Naive thymus-derived CD4-positive, alpha-beta T cell (primary cell): Measurements from ENCODE around the gene NCBP3. TPM values are rescaled to one million over a fixed set of nuclear protein-coding genes. Genes with fewer than 3 reads are reported as not detected.
A peak's percentile ranks its signal among the peaks of the same experiment; 100 is the strongest.

Experiments used
- ATAC-seq: fragments of 150-1000 bp; cut with Tn5 transposase; 2 replicates; pipeline ENCODE4 v1.10.0; 2021; ENCODE audit warnings: mild to moderate bottlenecking, moderate library complexity
- CTCF ChIA-PET: fragments of 350-600 bp; sonication (Branson Sonifier 250); formaldehyde crosslinking; loops from one replicate; lab custom pipeline; 2021; ENCODE audit warnings: antibody characterized with exemption; lab: Charles Lee
- POLR2A ChIA-PET: fragments of 350-600 bp; sonication (Branson Sonifier 250); formaldehyde crosslinking; loops from one replicate; lab custom pipeline; 2021; ENCODE audit warnings: antibody characterized with exemption, inconsistent platforms; lab: Charles Lee
- DNase-seq, 9 donors: peaks; one replicate each; pipeline versions ENCODE4 v3.0.0 to v3.0.0-alpha.2; 2020 to 2022; ENCODE audit warnings: mixed read lengths in 1 of 9
- H3K27ac ChIP-seq: one replicate; pipeline ENCODE4 v1.7.0; 2013; ENCODE audit warnings: mild to moderate bottlenecking, low read depth, low read length, moderate library complexity
- H3K27me3 ChIP-seq, 2 donors: one replicate each; pipeline ENCODE4 v1.7.0; 2013; ENCODE audit warnings: low read length in 2 of 2, mild to moderate bottlenecking in 2 of 2, moderate library complexity in 2 of 2; ENCODE audit not compliant: control insufficient read depth in 2 of 2, insufficient read depth in 2 of 2
- H3K36me3 ChIP-seq, 3 experiments: 1 replicate in 2 of 3; 2 replicates in 1 of 3; pipeline ENCODE4 v1.7.0; 2013; ENCODE audit warnings: low read length in 3 of 3, mild to moderate bottlenecking in 3 of 3, moderate library complexity in 1 of 3; ENCODE audit not compliant: insufficient read depth in 3 of 3, control insufficient read depth in 2 of 3
- H3K4me1 ChIP-seq, 2 donors: one replicate each; pipeline ENCODE4 v1.7.0; 2013; ENCODE audit warnings: low read length in 2 of 2, mild to moderate bottlenecking in 2 of 2, moderate library complexity in 1 of 2; ENCODE audit not compliant: control insufficient read depth in 2 of 2, insufficient read depth in 2 of 2
- H3K4me3 ChIP-seq: 2 replicates; pipeline ENCODE4 v1.7.0; 2013; ENCODE audit warnings: mild to moderate bottlenecking, low read length
- H3K9me3 ChIP-seq, 3 experiments: 1 replicate in 2 of 3; 2 replicates in 1 of 3; pipeline ENCODE4 v1.7.0; 2013; ENCODE audit warnings: low read length in 3 of 3; ENCODE audit not compliant: control insufficient read depth in 2 of 3
- H3K27ac Mint-ChIP-seq, 9 donors: one replicate each; pipeline ENCODE4 v1.8.0; 2020 to 2022; ENCODE audit warnings: mixed read lengths in 9 of 9, mild to moderate bottlenecking in 8 of 9, moderate library complexity in 5 of 9, inconsistent platforms in 2 of 9
- H3K27me3 Mint-ChIP-seq, 5 donors: one replicate each; pipeline ENCODE4 v1.8.0; 2021 to 2022; ENCODE audit warnings: mixed read lengths in 5 of 5, mild to moderate bottlenecking in 1 of 5
- H3K36me3 Mint-ChIP-seq, 5 donors: one replicate each; pipeline ENCODE4 v1.8.0; 2020 to 2022; ENCODE audit warnings: mixed read lengths in 5 of 5, mild to moderate bottlenecking in 3 of 5, inconsistent platforms in 1 of 5
- H3K4me1 Mint-ChIP-seq, 7 donors: one replicate each; pipeline ENCODE4 v1.8.0; 2020 to 2022; ENCODE audit warnings: mixed read lengths in 7 of 7, mild to moderate bottlenecking in 3 of 7, inconsistent platforms in 1 of 7
- H3K4me3 Mint-ChIP-seq, 10 donors: one replicate each; pipeline ENCODE4 v1.8.0; 2020 to 2022; ENCODE audit warnings: mild to moderate bottlenecking in 10 of 10, mixed read lengths in 10 of 10, moderate library complexity in 6 of 10, inconsistent platforms in 2 of 10
- H3K9me3 Mint-ChIP-seq, 11 donors: one replicate each; pipeline ENCODE4 v1.8.0; 2020 to 2022; ENCODE audit warnings: mixed read lengths in 11 of 11, mild to moderate bottlenecking in 4 of 11, inconsistent platforms in 1 of 11, moderate library complexity in 1 of 11
- intact Hi-C, 2 donors: fragments of 100-400 bp; cut with micrococcal nuclease; formaldehyde crosslinking; loops; one replicate each; pipeline ENCODE4 v1.15.1; 2023
- polyA plus RNA-seq, 2 donors: library from polyadenylated mRNA; unstranded; fragments of 300-500 nt; fragmentation: Illumina TruSeq; gene quantifications; one replicate each; pipeline ENCODE4 v1.2.3, GENCODE V29; 2021
- total RNA-seq, 6 experiments: library from RNA in 5 of 6; stranded (reverse) in 5 of 6; gene quantifications; 1 replicate in 5 of 6; 2 replicates in 1 of 6; pipeline ENCODE4 v1.2.3 and lab custom pipeline; 2021 to 2026

Gene NCBP3
- total and polyA plus RNA-seq, 7 experiments from 2014 or later, result 7.8 to 49.4 (median 41.5) TPM

DNA sequence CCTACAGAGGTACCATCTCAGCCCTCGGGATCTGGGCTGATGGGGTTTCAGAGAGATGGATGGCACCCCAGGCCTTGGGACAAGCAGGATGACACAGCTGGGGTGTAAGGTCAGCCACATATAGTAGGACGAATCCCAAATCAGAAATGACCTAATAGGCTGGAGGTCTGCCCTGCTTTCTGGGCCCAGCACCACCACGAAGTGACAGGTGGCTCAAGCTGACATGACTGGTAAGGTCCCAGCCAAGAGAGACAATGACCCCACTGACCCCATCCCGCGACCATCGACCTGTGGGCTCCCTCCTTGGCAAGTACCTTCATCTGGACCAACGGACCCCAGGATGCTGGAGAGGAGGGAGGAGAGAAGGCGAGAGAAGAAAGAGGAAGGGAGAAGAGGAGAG is 31.2 kb upstream of the NCBP3 start:
- no peaks in the 10 kb centered on the region for H3K27me3 Mint-ChIP-seq
- ChIA-PET POLR2A (no interaction called here), CTCF (interaction anchor here (0.7 to 1.0 kb wide), 2 partner anchors 37 to 969 kb away, joined by 3 read pairs; no protein-coding TSS in a partner anchor)

DNA sequence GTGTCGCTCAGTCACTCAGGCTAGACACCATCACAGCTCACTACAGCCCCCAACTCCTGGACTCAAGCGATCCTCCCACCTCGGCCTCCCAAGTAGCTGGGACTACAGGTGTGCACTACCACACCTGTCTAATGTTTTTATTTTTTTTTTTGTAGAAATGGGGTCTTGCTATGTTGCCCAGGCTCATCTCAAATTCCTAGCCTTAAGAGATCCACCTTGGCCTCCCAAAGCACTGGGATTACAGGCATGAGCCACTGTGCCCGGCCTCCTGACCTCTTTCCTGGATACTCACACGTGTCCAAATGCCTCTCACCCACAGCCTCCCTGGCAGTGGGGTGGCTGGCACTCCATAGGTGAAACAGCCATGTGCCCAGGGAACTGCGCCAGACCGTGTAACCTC is 29.3 kb upstream of the NCBP3 start:
- H3K4me1 Mint-ChIP-seq, result peaks cover 0 to 9% (median 6%) of the 10 kb centered on the region in 7 donors
- H3K27ac Mint-ChIP-seq, result no peak overlapping the region
- H3K9me3 Mint-ChIP-seq, result peaks cover 0 to 1% (median 0%) of the 10 kb centered on the region in 11 donors
- no peaks in the 10 kb centered on the region for H3K27me3 Mint-ChIP-seq
- peaks cover 4 to 35% (median 7%) of the 10 kb centered on the region in 5 donors for H3K36me3 Mint-ChIP-seq
- POLR2A ChIA-PET, result no interaction called here
- intact Hi-C loops, result no loop called here
- no peaks in the 10 kb centered on the region for H3K9me3 ChIP-seq
- no peaks in the 10 kb centered on the region for H3K4me1 ChIP-seq
- CTCF ChIA-PET, result no interaction called here
- H3K4me3 ChIP-seq, result no peak overlapping the region
- DNase-seq, result no peak
- no peak overlapping the region for H3K4me3 Mint-ChIP-seq
- H3K27me3 ChIP-seq, result no peaks in the 10 kb centered on the region
- H3K36me3 ChIP-seq, result peaks cover 0 to 52% (median 0%) of the 10 kb centered on the region in 3 experiments
- no peak for ATAC-seq
- H3K27ac ChIP-seq, result no peak overlapping the region

More for the DNA sequence above, 31.2 kb upstream of the NCBP3 start:
- H3K27ac ChIP-seq, result no peak overlapping the region
- peaks cover 0 to 47% (median 0%) of the 10 kb centered on the region in 3 experiments for H3K36me3 ChIP-seq
- Mint-ChIP-seq H3K4me1 (peaks cover 0 to 3% (median 0%) of the 10 kb centered on the region in 7 donors), H3K4me3 (no peak overlapping the region), H3K27ac (peak overlapping the region in 1 of 9 donors; percentile 41), H3K36me3 (peaks cover 4 to 29% (median 5%) of the 10 kb centered on the region in 5 donors), H3K9me3 (peaks cover 0 to 1% (median 0%) of the 10 kb centered on the region in 11 donors)
- no peak for DNase-seq
- intact Hi-C loops, result no loop called here
- H3K27me3 ChIP-seq, result no peaks in the 10 kb centered on the region
- ATAC-seq, result no peak
- no peak overlapping the region for H3K4me3 ChIP-seq
- H3K4me1 ChIP-seq, result no peaks in the 10 kb centered on the region
- no peaks in the 10 kb centered on the region for H3K9me3 ChIP-seq

DNA sequence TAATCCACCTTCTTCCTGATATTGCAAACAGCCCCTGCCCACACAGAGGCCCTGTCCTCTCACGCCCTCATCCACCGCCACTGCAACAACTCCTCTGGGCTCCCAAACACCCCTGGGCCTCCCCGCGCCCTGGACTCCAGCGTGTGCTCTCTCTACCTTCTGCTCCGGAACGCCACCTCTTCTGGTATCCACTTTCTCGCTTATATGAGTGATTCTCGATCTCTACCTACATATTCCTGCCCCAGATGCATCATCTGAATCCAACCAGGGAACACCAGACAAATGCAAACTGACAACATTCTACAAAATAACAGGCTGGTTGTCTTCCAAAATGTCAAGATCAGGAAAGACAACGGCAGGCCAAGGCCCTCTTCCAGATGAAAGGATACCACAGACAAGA is 27.8 kb upstream of the NCBP3 start:
- no peaks in the 10 kb centered on the region for H3K27me3 ChIP-seq
- H3K4me3 ChIP-seq, result no peak overlapping the region
- no peaks in the 10 kb centered on the region for H3K9me3 ChIP-seq
- intact Hi-C loops, result no loop called here
- Mint-ChIP-seq H3K4me3 (no peak overlapping the region), H3K36me3 (peaks cover 4 to 30% (median 7%) of the 10 kb centered on the region in 5 donors), H3K27ac (peak overlapping the region in 1 of 9 donors; percentile 45), H3K4me1 (peaks cover 0 to 9% (median 6%) of the 10 kb centered on the region in 7 donors), H3K9me3 (peaks cover 0 to 1% (median 0%) of the 10 kb centered on the region in 11 donors), H3K27me3 (no peaks in the 10 kb centered on the region)
- H3K27ac ChIP-seq, result no peak overlapping the region
- peaks cover 0 to 47% (median 0%) of the 10 kb centered on the region in 3 experiments for H3K36me3 ChIP-seq
- no peaks in the 10 kb centered on the region for H3K4me1 ChIP-seq
- ATAC-seq, result no peak
- CTCF ChIA-PET, result no interaction called here
- POLR2A ChIA-PET, result no interaction called here
- no peak for DNase-seq

DNA sequence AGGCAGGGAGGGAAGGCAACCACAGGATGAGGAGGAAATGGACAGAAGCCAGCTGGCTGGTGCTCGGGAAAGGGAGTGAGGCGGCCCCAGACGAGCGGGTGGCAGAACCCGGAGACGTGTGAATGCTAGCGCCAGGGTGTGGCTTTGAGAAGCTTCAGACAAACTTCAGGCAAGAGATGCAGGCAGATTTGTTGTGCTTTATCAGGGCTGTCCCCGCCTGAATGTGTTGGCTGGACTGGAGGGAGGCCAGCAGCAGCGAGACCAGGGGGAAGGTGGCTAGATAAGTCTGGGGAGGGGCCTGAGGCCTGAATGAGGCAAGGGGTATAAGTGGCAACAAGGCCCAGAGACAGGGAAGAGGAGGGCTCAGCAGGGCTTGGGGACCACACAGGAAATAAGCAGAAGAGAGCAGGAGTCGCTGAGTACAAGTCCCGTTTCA is 24.8 kb upstream of the NCBP3 start:
- Mint-ChIP-seq H3K4me3 (peak overlapping the region in 6 of 10 donors; percentile 23 to 68 (median 54)), H3K4me1 (peaks cover 0 to 11% (median 6%) of the 10 kb centered on the region in 7 donors), H3K9me3 (peaks cover 0 to 1% (median 0%) of the 10 kb centered on the region in 11 donors), H3K36me3 (peaks cover 4 to 24% (median 7%) of the 10 kb centered on the region in 5 donors), H3K27me3 (no peaks in the 10 kb centered on the region), H3K27ac (peak overlapping the region in 8 of 9 donors; percentile 3 to 93 (median 83))
- Histone ChIP-seq H3K27ac (peak overlapping the region; percentile 25), H3K9me3 (no peaks in the 10 kb centered on the region), H3K36me3 (peaks cover 0 to 39% (median 0%) of the 10 kb centered on the region in 3 experiments), H3K4me1 (no peaks in the 10 kb centered on the region), H3K4me3 (no peak overlapping the region), H3K27me3 (no peaks in the 10 kb centered on the region)
- intact Hi-C loops, result no loop called here
- ATAC-seq, result peak; percentile 76
- DNase-seq, result no peak
- POLR2A ChIA-PET, result no interaction called here
- CTCF ChIA-PET, result no interaction called here

DNA sequence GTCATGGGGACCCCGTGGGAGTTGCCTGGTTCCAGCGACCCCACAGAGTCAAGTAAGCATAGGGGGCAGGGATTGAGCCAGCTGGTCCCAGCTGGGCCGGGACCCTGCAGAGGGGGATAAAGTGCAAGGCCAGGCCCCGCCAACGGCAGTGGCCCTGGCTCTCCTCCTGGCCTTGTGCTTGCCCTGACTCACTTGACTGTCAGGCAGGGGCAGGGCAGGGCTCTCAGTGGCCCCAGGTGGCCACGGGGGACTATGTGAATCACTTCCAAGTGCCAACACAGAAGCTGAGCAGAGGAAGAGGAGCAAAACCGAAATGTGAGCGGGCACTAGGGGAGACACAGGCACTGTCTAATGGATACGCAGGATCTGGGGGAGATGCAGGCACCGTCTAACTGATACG is 21.6 kb upstream of the NCBP3 start:
- intact Hi-C loops, result no loop called here
- POLR2A ChIA-PET, result no interaction called here
- H3K27ac ChIP-seq, result no peak overlapping the region
- H3K4me3 Mint-ChIP-seq, result no peak overlapping the region
- H3K4me1 ChIP-seq, result no peaks in the 10 kb centered on the region
- no peaks in the 10 kb centered on the region for H3K9me3 Mint-ChIP-seq
- H3K36me3 ChIP-seq, result peaks cover 0 to 22% (median 0%) of the 10 kb centered on the region in 3 experiments
- no peak for DNase-seq
- H3K27me3 ChIP-seq, result no peaks in the 10 kb centered on the region
- ATAC-seq, result no peak
- no peak overlapping the region for H3K27ac Mint-ChIP-seq
- no peaks in the 10 kb centered on the region for H3K9me3 ChIP-seq
- H3K27me3 Mint-ChIP-seq, result no peaks in the 10 kb centered on the region
- H3K4me3 ChIP-seq, result no peak overlapping the region
- CTCF ChIA-PET, result no interaction called here
- peaks cover 0 to 8% (median 6%) of the 10 kb centered on the region in 7 donors for H3K4me1 Mint-ChIP-seq
- H3K36me3 Mint-ChIP-seq, result peaks cover 0 to 6% (median 0%) of the 10 kb centered on the region in 5 donors

DNA sequence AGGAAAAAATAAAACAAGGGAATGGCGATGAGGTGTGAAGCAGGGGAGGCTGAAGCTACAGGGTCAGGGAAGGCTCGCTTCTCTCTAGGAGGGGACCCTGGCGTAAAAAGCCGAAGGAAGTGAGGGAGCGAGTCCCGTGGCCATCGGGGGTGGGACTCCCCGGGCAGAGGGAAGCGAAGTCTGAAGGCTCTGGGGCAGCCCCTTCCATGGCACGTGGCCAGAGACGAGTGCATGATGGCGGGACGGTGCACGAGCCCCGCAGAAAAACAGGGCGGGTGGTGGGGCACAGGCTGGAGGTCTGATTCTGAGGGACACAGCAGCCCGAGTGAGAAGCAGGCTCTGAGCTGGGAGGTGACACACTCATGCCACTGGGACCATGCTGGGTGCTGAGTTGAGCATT is 21.1 kb upstream of the NCBP3 start:
- ATAC-seq (no peak), DNase-seq (no peak)
- H3K27ac ChIP-seq, result no peak overlapping the region
- CTCF ChIA-PET, result interaction anchor here (0.7 to 1.3 kb wide), 2 partner anchors 139 to 191 kb away, joined by 3 to 5 read pairs; no protein-coding TSS in a partner anchor
- no peak overlapping the region for H3K4me3 ChIP-seq
- Mint-ChIP-seq H3K36me3 (peaks cover 0 to 11% (median 0%) of the 10 kb centered on the region in 5 donors), H3K4me3 (no peak overlapping the region), H3K9me3 (no peaks in the 10 kb centered on the region), H3K4me1 (peaks cover 0 to 8% (median 6%) of the 10 kb centered on the region in 7 donors), H3K27ac (peak overlapping the region in 2 of 9 donors; percentile 1 to 44), H3K27me3 (no peaks in the 10 kb centered on the region)
- H3K27me3 ChIP-seq, result no peaks in the 10 kb centered on the region
- POLR2A ChIA-PET, result no interaction called here
- no peaks in the 10 kb centered on the region for H3K4me1 ChIP-seq
- peaks cover 0 to 17% (median 0%) of the 10 kb centered on the region in 3 experiments for H3K36me3 ChIP-seq
- intact Hi-C loops, result no loop called here
- no peaks in the 10 kb centered on the region for H3K9me3 ChIP-seq

DNA sequence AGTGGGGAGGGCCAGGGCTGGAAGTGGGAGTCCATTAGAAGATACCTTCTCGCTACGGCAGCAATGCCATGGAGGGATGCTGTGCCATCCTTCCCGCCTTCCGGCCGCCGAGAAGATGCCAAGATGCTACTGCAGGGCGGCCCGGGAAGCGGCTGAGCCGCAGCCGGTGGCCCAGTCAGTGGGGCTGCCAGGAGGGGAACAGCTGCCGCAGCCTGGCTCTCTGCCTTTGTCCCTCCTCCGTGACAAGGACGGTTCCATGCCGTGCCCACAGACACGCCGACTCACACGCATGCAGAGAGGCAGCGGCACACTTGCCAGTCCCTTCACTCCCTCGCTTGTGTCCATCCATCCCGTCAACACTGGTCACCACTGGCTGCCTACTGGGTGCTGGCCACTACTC is 20.2 kb upstream of the NCBP3 start:
- Histone ChIP-seq H3K27ac (no peak overlapping the region), H3K4me3 (no peak overlapping the region), H3K27me3 (no peaks in the 10 kb centered on the region), H3K36me3 (peaks cover 0 to 20% (median 0%) of the 10 kb centered on the region in 3 experiments), H3K4me1 (no peaks in the 10 kb centered on the region), H3K9me3 (no peaks in the 10 kb centered on the region)
- POLR2A ChIA-PET, result no interaction called here
- Mint-ChIP-seq H3K27ac (no peak overlapping the region), H3K4me3 (no peak overlapping the region), H3K9me3 (no peaks in the 10 kb centered on the region), H3K27me3 (no peaks in the 10 kb centered on the region), H3K4me1 (peaks cover 0 to 8% (median 6%) of the 10 kb centered on the region in 7 donors), H3K36me3 (peaks cover 0 to 13% (median 0%) of the 10 kb centered on the region in 5 donors)
- CTCF ChIA-PET, result interaction anchor here (0.7 to 1.3 kb wide), 2 partner anchors 140 to 192 kb away, joined by 3 to 5 read pairs; no protein-coding TSS in a partner anchor
- intact Hi-C loops, result no loop called here
- ATAC-seq, result no peak
- DNase-seq, result no peak
